ENCODE measurements around the gene VENTX.

VENTX gene

DNA sequence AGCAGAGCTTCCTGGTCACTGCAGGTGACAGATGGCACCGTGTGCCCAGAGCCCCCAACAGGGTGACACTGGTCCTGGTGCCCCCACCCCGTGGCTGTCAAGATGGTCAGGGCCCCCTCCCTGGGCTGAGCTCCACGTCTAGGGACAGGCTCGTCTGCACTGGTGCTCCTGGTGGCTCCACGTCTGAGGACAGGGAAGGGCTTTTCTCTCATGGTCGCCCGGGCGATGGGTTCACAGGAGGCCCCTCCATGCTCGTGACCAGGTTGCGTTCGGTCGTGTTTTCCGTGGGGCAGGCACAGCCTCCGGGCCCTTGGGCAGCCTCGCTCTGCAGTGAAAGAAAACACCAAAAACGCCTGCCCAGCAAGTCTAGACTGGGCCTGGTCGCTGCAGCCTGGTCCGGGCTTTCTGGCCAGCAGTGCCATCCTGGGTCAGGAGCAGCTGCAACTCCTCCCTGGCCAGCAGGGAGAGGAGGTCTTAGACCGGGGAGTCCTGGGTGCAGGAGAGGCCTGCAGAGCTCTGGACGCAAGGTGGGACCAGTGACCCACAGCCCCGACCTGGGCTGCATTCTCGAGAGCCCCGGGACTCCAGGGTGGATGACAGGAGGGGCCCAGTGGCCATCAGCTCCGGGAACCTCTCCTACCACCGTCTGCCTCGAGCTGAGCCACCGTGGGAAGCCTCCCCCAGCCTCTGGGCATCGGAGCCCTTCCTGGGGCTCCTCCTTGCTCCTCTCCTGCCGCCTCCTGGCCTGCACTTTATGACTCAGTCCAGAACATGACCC lies 35.5 kb upstream of the VENTX start:
- DNase-seq (ENCODE audit: low spot score), result no peak

DNA sequence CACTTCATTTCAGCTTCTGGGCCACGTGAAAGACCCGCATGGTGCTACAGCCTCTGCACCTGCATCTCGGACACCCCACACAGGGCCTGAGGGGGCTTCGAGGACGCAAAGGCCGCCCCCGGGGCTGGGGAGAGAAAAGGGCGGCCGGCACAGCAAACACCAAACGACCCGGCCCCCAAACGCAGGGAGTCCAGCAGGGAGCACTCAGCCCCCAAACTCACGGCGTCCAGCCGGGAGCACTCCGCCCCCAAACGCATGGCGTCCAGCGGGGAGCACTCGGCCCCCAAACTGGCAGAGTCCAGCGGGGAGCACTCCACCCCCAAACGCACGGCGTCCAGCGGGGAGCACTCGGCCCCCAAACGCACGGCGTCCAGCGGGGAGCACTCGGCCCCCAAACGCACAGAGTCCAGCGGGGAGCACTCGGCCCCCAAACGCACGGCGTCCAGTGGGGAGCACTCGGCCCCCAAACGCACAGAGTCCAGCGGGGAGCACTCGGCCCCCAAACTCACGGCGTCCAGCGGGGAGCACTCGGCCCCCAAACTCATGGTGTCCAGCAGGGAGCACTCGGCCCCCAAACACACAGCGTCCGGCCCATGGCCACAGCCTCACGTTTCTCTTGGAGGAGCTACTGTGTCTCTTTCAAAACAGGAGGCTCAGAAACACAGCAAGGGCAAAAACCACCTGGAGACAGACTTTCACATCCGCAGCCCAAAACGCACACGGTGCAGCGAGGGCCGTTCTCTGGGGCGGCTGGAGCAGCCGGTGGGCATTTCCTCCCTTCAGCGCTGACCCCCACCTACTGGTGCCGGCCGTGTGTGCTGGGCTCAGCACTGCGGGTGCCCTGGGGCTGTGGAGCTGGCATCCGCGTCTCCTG lies 34.6 kb upstream of the VENTX start:
- no peak for DNase-seq (ENCODE audit: low spot score)

DNA sequence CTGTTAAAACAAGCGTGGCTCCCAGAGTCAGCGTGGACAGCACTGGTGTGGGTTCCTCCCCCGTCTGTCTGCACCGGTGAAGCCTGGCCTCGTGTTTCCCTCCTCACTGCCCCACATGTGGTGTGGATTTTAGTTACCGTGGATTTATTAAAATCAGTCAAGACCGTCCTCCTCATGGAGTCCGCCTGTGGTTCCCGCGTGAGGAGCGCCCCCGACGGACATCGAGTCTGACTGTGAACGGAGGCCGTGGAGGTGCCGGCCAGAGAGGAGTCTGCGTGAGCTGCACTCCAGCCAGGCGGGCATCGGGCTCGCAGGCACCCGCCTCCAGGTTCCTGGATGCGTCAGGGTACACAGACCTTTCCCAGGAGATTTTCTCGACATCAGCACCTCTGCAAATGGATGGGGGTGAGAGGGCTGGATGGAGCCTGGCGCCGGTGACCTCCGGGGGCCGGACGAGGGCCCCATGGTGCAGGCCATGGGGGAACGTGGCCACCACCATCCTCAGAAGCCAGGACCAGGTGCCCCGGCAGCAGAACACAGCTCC lies 33.9 kb upstream of the VENTX start:
- no peak for DNase-seq (ENCODE audit: low spot score)

DNA sequence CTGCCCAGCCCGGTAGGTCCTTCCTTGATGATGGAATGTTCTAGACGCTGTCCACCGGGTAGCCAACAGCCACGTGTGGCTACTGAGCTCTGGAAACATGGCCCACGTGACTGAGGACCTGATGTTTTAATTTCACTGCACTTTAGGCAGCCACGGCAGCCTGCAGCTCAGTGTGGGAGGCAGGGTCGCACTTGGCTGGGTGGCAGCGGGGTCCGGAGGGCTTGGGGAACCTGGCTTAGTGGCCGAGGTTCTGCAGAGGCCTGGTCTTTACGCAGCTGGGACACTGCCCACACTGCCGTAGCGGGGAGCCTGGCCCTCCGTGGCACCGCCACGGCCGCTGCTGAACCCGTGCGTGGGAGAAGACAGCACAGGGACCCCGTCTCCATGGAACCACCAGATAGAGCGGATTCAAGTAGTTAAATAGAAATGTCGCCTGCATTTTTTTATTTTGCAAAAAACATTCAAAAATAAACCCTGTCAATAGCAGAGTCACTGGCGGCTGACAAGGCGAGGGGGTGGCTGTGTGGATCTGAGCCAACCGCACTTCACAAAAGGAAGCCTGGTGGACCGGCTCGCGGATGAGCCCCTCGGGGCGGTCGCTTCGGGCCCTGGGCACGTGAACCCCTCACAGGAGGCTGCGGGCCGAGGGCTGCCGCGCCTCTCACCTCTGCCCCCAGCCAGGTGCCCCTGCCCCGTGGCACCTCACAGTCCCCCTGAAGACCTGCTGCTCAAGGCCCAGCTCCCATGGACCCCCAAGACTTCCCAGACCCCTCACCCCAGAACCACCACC lies 33.2 kb upstream of the VENTX start:
- DNase-seq (ENCODE audit: low spot score), result no peak

DNA sequence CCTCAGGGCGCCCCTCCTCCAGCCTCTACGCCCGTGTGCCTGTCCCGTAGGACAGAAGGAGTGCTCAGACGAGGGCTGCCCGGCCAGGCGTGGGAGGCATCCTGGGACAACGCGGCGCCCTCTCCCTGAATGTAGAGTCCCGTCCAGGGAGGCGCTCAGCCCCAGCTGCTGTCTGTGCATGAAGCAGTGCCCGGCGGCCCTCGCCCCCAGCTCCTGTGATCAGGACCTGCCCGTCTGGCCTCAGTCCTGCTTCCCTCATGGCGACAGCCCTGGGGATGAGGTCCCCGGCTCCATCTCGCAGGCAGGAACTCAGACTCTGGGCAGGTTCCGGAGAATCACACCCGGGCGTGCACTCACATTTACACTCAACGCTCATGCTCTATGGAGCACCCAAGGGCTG lies 32.5 kb upstream of the VENTX start:
- no peak for DNase-seq (ENCODE audit: low spot score)

DNA sequence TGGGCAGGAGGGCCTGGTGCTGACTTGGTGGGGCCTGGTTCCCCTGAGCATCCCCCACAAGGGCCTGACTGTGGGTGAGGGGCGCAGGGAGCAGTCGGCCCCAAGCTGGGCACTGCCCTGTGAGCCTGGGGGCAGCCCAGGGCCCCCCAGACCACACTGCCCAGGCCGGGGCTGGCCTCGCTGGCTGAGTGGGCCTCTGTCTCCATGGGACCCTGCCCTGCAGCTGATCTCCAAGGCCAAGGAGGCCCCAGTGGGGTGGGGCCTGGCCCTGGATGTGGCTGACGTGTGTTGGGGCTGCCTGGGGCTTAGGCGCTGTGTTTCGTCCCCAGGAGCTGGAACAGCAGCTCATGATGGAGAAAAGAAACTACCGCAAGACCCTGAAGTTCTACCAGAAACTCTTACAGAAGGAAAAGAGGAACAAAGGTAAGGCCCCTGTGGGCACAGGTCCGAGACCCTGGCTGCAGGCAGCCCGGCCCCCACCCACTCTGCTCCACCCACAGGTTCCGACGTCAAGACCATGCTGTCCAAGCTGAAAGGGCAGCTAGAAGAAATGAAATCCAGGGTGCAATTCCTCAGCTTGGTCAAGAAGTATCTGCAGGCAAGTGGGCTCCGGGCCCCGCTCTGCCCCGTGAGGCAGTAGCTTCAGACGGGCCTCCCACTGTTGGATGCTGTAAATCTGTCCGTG lies 31.2 kb upstream of the VENTX start:
- no peak for DNase-seq (ENCODE audit: low spot score)

DNA sequence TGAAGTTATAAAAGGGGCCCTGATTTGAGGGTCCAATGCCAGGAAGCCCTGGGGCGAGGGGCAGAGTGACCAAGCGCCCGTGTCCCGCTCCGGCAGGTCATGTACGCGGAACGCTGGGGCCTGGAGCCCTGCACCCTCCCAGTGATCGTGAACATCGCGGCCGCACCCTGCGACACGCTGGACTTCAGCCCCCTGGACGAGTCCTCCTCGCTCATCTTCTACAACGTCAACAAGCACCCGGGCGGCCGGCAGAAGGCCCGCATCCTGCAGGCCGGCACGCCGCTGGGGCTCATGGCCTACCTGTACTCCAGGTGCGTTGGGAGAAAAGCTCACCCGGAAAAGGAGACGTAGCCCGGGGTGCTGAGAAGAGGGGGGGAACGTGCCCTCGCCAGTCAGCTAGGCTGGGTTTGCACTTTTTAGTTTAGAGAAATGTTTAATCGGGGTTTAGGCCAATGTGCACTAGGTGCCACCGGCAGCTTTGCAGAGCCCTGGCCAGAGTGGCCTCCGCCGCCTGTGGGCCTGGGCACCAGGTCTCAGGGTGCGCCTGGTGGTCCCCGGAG lies 30.5 kb upstream of the VENTX start:
- no peak for DNase-seq (ENCODE audit: low spot score)

DNA sequence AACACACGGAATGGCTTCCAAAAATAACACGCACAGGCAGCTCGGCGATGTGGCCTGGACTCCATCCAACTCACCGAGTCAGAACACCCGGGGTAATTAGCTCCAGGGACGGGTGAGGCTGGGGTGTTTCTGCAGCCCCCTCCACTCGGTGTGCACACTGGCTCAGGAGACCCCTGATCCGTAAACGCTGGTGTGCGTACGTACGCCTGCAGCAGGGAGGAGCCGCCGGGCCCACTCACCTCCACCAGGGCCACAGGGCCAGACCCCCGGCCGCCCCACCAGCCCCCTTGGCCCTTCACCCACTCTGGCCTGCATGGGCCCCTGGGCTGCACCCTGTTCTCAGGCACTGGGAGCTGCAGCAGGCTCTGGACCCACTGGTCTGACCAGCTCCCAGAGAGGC lies 30.0 kb upstream of the VENTX start:
- DNase-seq (ENCODE audit: low spot score), result no peak

DNA sequence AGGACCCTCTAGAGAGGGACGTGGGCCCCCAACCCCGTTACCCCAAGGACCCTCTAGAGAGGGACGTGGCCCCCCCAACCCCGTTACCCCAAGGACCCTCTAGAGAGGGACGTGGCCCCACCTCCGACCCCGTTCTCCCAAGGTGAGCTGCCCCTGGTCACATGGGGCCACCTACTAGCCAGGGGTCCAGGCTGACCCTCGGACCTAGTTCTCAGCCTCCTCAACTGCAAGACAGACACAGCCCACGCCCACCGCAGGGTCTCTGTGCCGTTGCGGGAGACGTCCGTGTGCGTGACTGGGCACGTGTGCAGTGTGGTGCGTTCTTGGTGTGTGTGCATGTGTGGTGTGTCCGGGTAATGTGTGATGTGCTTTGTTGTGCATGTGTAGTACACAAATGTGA lies 29.2 kb upstream of the VENTX start:
- no peak for DNase-seq (ENCODE audit: low spot score)

DNA sequence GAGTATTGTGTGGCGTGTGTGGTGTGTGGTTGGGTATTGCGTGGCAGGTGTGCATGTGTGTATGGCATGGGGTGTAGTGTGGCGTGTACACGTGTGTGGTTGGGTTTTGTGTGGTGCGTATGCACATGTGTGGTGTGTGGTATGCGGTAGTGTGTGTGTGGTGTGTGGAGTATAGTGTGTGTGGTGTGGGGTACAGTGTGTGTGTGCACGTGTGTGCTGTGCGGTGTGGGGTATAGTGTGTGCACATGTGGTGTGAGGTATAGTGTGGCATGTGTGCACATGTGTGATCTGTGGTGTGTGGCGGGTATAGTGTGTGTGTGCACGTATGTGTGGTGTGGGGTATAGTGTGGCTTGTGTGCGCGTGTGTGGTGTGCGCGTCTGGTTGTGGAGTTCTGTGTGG lies 28.5 kb upstream of the VENTX start:
- no peak for DNase-seq (ENCODE audit: low spot score)

DNA sequence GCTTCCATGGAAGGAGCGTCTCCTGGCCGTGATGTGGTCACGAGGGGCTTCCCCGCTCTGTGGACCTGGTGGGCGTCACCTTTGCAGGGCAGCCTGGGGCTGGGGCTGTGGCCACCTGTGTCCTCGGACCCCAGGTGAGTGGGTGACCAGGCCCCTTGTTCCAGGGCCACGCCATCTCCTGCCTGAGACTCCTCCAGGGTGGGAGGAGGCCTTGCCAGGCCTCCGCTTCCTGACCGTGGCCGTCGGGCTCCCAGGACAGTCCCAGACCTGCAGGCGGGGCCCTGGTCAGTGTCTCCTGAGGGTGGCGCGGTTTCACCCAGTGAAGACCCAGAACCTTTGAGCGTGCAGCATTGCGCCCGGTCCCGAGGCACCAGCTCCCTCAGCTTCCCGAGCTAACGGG lies 28.0 kb upstream of the VENTX start:
- DNase-seq (ENCODE audit: low spot score), result no peak

DNA sequence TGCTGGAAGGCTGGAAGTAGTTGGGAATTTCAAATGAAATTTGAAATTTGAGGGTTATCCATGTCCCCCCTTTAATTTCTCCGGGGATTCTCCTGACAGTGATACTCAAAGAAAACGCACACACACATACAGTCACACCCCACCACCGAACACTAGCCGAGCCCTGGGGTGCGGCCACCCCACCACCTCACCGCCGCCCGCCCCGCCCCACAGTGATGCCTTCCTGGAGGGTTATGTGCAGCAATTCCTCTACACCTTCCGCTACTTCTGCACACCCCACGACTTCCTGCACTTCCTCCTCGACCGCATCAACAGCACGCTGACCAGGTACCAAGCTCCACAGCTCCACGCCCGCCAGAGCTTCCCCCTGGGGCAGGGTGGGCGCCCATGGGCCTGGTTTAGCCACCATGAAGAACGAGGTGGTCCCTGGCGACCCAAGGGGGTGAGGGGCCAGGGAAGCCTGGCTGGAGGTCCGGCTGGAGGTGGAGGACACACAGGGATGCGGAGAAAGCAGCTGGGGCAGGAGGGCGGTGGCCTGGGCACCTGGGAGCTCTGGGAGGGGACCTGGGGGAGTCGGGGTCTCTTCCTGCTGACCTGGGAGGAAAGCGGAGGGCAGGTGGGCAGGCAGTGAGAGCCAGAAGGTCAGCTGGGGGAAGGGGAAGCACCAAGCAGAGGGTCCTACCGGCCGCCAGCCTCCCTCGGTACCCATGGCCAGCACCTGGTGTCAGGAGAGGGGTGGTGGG lies 27.1 kb upstream of the VENTX start:
- no peak for DNase-seq (ENCODE audit: low spot score)

DNA sequence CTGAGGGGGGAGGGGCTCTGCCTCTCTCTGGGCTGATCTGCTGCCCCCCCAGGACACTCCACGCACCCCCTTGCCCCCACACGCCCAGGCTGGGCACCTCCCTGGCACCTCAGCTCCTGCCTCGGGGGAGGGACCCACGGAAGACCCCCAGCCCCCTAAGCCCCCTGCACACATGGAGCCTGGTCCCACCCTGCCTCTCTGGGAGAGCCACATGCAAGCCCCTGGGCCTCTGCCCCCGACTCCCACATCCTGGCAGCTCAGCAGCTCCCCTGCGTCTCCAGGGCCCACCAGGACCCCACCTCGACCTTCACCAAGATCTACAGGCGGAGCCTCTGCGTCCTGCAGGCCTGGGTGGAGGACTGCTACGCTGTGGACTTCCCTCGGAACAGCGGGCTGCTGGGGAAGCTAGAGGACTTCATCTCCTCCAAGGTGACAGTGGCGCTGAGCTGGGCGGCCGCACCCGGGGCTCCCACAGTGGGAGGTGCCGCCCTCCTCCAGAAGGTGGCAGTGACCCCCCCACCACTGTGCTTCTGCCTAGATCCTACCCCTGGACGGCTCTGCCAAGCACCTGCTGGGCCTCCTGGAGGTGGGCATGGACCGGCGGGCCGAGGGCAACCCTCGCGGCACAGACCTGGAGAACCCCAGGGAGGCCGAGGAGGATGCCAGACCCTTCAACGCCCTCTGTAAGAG lies 26.4 kb upstream of the VENTX start:
- no peak for DNase-seq (ENCODE audit: low spot score)

DNA sequence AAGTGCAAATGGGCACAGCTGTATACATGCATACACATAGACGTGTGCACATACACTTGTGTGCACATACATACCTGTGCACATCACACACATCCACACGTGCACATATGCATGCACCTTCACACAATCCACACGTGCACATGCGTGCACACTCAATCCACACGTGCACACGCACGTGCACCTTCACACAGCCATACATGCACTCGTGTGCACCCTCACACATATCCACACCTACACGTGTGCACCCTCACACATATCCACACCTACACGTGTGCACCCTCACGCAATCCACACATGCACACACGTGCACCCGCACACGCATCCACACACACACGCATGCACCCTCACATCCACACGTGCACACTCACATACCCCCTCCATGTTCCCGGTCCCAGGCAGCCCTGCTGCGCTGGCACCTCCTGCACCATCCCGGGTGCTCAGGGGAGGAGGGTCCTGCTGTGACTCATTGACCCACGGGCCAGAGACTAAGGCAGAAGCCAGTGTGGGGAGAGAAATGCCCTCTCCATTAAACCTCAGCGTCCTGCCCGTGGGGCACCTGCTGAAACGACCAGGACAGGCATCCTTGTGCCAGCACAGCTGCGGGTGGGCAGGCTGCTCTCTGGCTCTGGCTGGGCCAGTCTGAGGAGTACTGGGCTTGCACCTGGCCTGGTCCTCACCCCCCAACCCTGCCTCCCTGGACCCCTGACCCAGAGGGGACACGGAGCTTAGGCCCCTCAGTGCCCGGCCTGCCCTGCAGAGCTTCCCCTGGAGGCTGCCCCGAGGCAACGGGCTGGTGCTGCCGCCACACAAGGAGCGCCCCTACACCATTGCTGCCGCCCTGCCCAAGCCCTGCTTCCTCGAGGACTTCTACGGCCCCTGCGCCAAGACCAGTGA lies 25.4 kb upstream of the VENTX start:
- DNase-seq (ENCODE audit: low spot score), result no peak

DNA sequence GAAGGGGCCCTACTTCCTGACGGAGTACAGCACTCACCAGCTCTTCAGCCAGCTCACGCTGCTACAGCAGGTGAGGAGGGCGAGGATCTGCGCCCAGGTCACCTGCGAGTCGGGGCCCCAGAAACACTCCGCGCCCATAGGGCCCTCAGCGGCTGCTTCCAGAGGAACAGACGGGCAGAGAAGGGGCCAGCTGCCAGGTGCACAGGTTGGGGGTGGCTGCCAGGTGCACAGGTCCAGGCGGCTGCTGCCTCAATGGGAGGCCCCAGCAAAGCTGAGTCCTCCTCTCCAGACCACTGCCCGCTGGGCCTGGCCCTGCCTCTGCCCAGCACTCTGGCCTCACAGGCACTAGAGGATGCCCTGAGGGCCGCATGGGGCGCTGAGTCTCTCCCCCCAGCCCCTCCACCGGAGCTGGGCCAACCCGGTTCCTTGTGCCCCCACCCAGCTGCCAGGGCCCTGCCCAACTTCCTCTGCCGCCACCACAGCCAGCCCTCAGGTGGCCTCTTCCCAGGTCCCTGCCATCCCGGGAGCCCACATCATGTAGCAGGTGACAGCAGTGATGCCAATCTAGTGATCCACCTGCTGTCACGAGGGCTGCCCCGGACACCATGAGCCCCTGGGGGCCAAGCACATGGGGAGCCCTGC lies 24.7 kb upstream of the VENTX start:
- no peak for DNase-seq (ENCODE audit: low spot score)

DNA sequence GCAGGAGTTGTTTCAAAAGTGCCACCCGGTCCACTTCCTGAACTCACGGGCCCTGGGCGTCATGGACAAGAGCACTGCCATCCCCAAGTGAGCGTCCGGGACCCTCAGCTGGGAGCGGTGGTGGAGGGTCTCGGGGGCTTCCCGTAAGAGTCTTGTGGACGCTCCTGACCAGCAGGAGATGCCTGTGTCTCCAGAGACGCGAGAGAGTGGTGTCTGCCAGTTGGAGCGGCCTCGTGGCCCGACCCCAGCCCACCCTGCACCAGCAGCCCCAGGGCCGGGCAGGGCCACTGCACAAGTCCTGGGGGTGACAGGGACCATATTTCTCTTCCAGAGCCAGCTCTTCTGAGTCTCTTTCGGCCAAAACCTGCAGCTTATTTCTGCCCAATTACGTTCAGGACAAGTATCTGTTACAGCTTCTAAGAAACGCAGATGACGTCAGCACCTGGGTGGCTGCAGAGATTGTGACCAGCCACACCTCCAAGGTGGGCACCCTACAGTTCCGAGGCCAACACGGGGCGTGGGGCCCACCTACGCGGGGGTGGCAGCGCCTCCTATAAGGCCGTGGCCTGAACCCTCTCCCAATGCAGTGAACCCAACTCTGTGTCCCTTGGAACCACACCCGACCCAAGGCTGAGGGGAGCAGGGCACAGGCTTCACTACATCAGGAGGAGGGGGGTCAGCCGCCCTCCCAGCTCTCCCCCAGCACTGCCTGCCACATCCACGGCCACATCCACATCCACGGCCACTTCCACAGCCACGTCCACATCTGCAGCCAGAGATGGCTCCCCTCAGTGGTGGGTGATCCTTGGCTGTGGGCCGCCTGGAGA lies 23.8 kb upstream of the VENTX start:
- DNase-seq (ENCODE audit: low spot score), result no peak

All from CD4-positive, alpha-beta T cell treated with Interleukin-6 at 100 ng/mL for 8 hours (primary cell).